Hematopoietic multipotent progenitor cell treated with erythropoietin and hydrocortisone succinate and interleukin-3 and kit ligand, for 15 days (in vitro differentiated cells): ENCODE measurements around the gene AGAP1.
"Not testable (repeated sequence)": the region's sequence is repeated elsewhere in the genome, so short reads cannot be mapped to it uniquely, and the experiment has no call there.

Experiments used
- DNase-seq: peaks from one replicate; pipeline ENCODE4 v3.0.0-alpha.2; 2015; ENCODE audit warnings: low spot score

AGAP1 gene

DNA sequence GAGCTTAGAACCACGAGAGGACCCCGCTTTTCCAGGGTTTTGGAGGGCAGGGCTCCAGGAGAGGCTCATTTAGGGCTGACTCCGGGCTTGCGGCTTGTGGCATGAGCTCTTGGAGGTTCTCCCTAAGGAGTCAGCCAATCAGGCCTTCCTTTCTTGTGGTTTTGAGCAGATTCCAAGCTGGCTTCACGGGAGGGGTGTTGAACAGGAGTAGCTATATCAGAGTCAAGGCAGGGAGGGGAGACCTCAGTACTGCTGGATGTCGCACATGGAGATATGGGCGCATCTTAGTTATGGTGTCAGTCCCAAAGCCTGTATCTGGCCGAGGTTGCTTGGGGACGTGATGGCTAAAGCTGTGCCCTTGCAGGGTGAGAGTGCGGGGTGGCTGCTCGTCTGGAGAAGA lies 98.6 kb downstream of the AGAP1 start:
- no peak for DNase-seq

- DNase-seq = no peak
Observed at GRCh38 chr2:235592836-235593235, 99.0 kb downstream of the AGAP1 start.

- peak; percentile 65 for DNase-seq
Observed at GRCh38 chr2:235594041-235594440, 100.2 kb downstream of the AGAP1 start.

GRCh38 chr2:235594964-235595363 lies 101.1 kb downstream of the AGAP1 start:
- DNase-seq = no peak

DNA sequence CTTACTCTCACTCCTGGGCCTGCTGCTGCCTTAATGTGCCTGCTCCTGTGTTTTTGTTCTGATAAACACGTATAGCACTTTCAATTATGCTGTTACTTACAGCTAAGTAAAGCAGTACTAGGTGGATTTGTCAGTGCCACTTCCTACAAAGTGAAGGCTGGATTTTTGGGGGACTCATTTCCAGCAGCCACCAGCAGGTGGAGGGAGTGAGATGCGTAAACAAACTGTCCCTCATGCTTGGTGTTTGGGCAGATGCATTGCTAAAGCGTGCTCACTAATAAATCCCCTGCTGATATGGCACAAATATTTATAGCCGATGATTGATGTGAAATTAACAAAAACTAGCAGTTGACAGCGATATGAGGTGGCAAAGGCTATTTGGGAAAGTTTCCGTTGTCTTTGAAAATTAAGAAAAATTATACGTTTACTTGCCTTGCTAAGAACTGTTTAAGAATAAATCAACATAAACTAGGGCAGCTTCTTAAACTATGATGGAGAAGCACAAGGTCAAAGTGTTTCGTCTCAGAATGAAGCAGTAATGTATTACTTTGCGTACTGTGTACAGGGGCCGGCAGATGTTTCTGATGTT lies 101.7 kb downstream of the AGAP1 start:
- peak; percentile 68 for DNase-seq

DNA sequence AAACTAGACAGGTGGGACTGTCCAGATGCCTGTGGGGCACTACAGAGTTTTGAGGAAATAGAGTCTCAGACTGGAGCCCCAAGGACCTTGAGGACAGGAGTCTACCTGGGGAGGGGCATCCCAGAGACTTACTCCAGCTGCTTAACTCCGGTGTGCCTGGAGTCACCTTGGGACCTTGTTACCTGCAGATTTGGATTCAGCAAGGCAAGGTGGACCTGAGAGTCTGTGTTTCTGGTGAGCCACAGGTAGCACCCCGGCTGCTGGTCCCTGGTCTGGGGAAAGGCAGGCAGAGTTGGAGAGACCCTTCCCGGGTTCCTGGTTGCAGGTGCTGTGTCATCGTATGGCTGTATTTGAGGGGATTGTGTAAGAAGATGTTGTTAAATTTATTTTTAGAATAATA lies 102.4 kb downstream of the AGAP1 start:
- no peak for DNase-seq

GRCh38 chr2:235597081-235597615 lies 103.3 kb downstream of the AGAP1 start:
- DNase-seq = no peak

- no peak for DNase-seq
Observed at GRCh38 chr2:235598026-235598425, 104.2 kb downstream of the AGAP1 start.

DNA sequence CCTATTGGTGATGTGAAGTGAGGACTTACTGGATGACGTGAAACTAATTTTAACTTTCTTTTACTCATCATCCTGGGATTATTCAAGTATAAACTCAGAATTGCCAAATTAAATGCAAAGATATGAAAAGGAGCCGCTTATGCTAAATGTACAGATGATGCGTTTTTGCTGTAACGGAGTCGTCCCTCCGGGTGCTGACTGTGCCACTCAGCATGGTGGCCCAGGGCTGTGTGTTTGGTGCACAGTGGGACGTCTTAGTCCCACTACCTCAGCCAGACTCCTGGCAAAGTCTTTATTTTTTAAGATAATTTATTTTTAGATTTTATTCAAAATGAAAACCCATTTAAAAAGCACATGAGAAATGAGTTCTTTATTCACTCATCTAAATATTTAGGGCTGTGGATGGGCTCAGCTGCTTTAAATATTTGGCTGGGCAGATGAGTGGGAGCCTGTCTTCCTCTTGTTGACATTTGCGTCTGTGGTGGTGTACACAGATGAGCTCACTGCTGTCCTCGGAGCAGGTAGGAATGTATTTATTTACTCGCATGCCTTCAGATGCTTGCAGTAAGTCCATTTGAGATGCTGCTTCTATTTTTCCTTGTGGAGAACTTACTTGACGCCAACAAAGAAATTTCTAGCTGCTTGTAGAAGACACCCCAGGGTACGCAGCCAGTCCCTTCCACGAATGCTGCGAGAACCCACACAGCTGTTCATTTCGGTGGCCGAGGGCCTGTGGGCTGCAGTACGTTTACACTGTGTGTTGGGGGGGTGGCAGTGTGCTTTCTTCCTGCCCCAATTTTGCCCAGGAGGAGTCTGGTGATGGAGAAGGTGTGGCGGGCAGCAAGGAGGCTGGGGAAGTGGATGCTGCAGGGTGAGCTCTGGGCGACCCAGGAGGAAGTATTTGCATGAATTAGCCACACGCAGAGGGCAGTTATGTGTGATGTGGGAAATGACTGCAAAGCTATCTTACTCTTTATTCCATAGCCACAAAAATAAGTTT lies 105.0 kb downstream of the AGAP1 start:
- DNase-seq = no peak

DNA sequence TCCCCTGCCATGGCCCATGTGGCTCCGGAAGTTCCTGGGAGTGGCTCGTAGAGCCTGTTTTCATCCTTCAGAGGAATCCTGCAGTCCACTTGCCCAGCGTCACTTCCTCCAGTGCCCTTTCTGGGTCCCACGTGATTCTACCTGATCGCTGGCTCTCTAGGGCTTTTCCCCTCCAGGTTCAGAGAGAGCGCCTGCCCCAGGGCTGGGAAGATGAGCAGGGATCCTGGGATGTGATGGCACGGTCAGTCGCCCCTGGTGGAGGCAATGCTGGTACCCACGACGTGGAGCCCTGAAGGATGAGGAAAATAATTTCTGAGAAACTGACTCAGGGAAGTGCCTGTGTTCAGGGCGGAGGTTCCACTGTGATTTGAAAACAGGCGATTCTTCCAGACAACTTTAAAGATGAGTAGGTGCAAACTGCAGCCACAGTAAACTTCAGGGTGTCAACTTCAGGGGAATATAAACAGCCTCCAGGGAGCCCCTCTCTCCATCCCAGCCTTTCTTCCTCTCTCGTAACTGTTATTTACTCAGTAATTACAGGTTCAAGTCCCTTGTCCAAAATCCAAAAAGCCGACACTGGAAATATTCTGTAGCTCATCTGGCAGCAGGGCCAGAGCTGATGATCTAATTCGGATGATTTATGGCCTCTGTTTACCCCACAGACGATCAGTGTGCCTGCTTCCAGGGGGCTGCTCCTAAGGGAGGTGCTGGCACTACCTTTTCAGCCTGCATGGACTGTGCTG lies 105.9 kb downstream of the AGAP1 start:
- DNase-seq = no peak

- DNase-seq = no peak
Observed at GRCh38 chr2:235600406-235600805, 106.6 kb downstream of the AGAP1 start.

DNA sequence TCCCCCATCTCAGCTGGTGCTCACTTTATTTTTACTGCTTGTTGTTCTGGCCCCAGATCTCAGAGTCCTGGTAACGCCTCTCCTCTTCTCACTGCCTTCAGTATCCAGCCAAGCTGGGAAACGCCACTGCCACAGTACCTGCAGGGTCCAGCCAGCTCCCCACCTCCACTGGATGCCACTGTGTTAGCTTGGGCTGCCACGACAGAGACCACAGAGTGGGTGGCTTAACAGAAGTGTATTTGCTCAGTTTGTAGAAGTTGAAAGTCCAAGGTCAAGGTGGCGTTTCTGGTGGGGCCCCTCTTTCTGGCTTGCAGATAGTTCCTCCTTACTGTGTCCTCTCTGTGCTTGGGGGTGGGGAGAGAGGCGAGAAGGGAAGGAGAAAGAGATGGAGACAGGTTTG lies 107.1 kb downstream of the AGAP1 start:
- DNase-seq = no peak

DNA sequence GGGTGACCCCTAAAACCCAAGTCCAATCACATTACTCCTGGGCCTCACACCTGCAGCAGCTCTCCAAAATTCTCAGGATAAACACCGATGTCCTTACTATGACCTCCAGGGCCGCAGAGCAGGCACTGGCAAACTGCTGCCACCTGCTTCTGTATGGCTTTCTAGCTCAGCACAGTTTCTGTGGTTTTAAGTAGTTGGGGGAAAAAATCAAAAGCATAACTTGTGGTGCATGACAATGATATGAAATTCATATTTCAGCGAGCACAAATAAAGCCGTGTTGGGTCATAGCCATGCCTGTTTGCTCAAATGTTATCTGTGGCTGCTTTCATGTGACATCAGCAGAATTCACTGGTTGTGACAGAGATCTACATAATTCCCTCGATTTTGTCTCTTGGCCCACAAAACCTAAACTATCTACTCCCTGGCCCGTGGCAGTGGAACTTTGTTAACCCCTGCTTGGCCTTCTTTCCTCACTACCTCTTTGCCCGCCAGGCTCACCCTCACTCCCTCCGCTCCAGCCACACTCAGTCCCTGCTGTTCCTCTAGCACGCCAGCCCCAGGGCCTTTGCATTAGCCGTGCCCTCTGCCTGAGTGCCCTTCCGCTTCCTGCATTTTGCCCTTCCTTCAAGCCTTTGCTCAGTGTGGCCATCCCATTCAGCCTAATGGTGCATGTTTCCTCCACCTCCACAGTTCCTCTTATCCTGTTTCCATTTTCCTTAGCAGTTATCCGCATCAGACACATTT lies 108.3 kb downstream of the AGAP1 start:
- DNase-seq = no peak

DNA sequence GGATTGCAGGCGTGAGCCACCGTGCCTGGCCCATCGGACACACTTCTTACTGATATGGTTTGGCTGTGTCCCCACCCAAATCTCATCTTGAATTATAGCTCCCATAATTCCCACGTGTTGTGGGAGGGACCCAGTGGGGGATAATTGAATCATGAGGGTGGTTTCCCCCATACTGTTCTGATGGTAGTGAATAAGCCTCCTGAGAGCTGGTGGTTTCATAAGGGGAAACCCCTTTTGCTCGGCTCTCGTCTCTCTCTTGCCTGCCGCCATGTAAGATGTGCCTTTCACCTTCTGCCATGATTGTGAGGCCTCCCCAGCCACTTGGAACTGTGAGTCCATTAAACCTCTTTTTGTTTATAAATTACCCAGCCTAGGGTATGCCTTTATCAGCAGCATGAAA lies 109.1 kb downstream of the AGAP1 start:
- DNase-seq = not testable (repeated sequence)

DNA sequence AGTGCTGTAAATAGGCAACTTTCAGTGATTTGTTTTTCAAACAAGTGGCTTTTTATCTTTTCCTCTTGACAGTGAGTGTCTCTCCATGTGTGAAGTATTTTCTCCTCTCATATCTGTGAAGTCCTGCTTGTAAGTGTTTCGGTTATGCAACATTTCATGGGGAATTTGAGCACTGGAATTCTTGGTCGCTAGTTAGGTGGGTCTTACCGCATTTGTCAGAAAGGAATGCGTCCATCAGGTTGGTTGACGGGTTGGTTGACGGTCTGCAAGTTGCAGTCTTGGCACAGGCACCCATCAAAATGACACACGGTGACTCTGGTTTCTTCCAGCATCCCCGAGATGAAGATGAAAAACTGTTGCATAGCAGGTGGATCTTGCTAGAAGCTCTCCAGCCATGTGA lies 109.8 kb downstream of the AGAP1 start:
- no peak for DNase-seq

DNA sequence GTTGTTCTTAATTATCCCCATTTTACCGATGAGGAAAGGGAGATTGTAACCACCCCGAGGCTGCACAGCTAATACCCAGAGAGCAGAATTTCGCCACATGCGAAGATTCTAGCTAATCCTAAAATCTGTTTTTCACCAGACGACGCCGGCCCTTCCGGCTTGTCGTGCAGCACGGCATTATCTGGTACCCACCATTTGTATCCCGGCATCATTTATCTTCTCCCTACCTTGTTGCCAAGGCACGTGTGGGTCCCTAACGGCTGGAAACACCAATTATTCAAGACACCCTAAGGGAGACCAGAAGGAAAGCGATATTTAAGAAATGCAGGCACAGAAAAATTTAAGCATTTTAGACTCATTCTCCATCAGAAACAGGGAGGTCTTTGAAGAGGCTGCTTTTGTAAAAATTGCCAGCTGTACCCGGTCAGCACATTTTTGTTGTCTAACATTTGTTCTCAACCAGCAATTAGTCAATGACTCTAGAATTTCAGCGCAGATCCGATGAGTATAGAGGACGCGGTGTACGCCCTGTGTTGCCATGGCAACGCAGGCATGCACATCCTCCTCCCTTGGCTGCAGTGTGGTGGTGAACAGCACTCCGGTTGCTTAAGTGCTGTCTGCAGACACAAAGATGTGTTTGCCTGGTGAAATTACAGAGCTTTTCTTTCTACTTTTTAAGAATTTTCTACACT lies 111.6 kb downstream of the AGAP1 start:
- peak; percentile 58 for DNase-seq

DNA sequence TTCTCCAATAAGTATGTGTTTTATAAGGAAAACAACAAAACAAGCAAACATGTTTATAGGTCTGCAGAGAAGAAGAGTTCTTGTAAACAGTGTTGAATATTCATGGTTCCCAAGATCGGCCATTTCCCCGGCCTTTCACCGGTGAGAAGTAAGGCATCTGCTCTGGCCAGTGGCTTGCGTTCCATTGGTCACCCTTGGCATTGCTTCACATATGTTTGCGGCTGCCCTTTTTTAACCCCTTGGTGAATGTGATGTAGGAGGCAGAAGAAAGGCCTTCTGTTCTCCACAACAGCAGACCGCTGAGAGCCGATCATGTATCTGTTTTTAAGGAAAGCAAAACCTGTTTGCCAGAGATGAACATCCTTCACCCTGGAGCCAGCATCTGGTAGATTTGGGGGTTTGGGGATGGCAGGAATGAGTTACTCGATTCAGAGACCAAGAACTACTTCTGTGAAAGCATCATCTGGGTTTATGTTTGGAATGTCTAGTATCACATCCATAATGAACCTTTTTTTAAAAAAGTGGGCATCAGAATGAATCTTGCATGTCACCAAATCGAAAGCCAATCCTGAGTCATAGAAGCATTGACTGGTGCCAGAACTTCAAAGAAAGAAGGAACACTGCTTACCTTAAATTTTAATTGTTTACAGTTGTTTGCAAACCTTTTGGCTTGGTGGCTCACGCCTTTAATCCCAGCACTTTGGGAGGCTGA lies 112.3 kb downstream of the AGAP1 start:
- no peak for DNase-seq

GRCh38 chr2:235607546-235608199 lies 113.8 kb downstream of the AGAP1 start:
- no peak for DNase-seq

DNA sequence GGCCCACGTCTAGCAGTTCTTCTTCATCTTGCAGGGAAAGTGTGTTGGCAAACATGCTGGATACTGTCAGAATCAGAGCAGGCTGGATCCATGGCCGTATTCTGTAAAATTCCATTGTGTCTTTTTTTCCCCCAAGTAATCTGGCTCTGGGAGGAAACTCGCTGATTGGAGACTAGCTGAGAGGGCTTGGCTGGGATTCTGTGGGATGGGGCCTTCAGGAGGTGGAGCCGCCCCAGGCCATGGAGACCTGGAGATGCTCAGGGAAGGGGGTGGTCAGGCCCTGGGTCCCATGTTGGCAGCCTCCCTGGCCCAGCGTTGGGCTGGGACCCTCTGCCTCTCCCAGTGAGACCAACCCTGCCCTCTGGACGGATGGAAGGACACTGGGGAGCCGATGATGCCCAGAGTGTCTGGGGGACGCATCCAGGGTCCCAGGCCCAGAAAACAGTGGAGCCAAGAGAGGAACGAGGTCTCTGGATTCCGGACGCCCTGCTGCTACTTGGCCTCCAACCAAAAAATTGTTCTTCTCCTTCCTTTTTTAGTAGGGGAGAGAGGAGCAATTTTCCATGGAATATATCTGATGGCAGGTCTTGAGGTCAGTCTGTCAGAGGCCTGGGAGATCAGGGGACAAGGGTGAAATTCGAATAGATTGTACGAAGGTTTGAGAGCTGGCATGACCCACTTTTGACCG lies 114.5 kb downstream of the AGAP1 start:
- DNase-seq = no peak
